HepG2 (cell line): Measurements from ENCODE around the gene GALNT18. TPM values are rescaled to one million over a fixed set of nuclear protein-coding genes. Genes with fewer than 3 reads are reported as not detected.

Source experiments
- ATAC-seq: fragments of 200-7000 bp; cut with Tn5 transposase; 3 replicates; pipeline ENCODE4 v1.9.1; 2020; ENCODE audit warnings: mild to moderate bottlenecking, moderate library complexity
- BruUV-seq: library from RNA; stranded (reverse); fragments of 400-500 nt; replicated peaks from 2 replicates; lab custom pipeline; 2021; lab: Mats Ljungman, UMichigan
- CTCF ChIA-PET: fragments of 300-600 bp; formaldehyde crosslinking; extraction: SDS; loops from one replicate; lab custom pipeline; 2021; ENCODE audit warnings: low total read pairs, inconsistent platforms, low intra/inter-chr PET ratio; lab: Yijun Ruan, JAX
- POLR2A ChIA-PET: fragments of 350-600 bp; sonication (Branson Sonifier 250); formaldehyde crosslinking; loops from one replicate; lab custom pipeline; 2020; ENCODE audit warnings: antibody characterized with exemption, inconsistent platforms; lab: Yijun Ruan, JAX
- DNase-seq: peaks from one replicate; pipeline ENCODE4 v3.0.0-alpha.2; 2015; ENCODE audit warnings: low spot score
- FAIRE-seq: peaks from 3 replicates; lab custom pipeline; 2011; peaks lifted over from hg19 to GRCh38; lab: Jason Lieb, UNC
- H2AFZ ChIP-seq: one replicate; pipeline ENCODE4 v1.6.1; 2011; ENCODE audit warnings: low read length, inconsistent platforms
- H3K27ac ChIP-seq: fragments of 300-600 bp; 3 replicates; pipeline ENCODE4 v1.8.0; 2011; ENCODE audit warnings: mixed run types, mild to moderate bottlenecking, mixed read lengths, low read length, inconsistent platforms; ENCODE audit not compliant: insufficient read depth; ENCODE audit errors: extremely low read length
- H3K27me3 ChIP-seq, 2 experiments: fragments of 200-600 bp in 1 of 2; 2 replicates in 1 of 2; 3 replicates in 1 of 2; pipeline versions ENCODE4 v1.6.0 to v1.8.0; 2011; ENCODE audit warnings: low read length in 2 of 2, mild to moderate bottlenecking in 2 of 2, moderate library complexity in 2 of 2, inconsistent platforms in 1 of 2; ENCODE audit not compliant: insufficient read depth in 2 of 2, control insufficient read depth in 1 of 2
- H3K36me3 ChIP-seq, 2 experiments: fragments of 200-600 bp in 1 of 2; replicated peaks in 1 of 2; 2 replicates in 1 of 2; 3 replicates in 1 of 2; pipeline versions ENCODE4 v1.5.1 to v1.8.0; 2011; ENCODE audit warnings: low read length in 2 of 2, inconsistent platforms in 1 of 2; ENCODE audit not compliant: insufficient read depth in 2 of 2, control insufficient read depth in 1 of 2
- H3K4me1 ChIP-seq: 2 replicates; pipeline ENCODE4 v1.5.1; 2012; ENCODE audit warnings: low read length, inconsistent platforms; ENCODE audit not compliant: insufficient read depth
- H3K4me2 ChIP-seq: 2 replicates; pipeline ENCODE4 v1.6.0; 2011; ENCODE audit warnings: low read depth, low read length, inconsistent platforms
- H3K4me3 ChIP-seq, 3 experiments: fragments of 200-600 bp in 1 of 3; sonication (generic), shearing (Covaris generic) in 1 of 3; replicated peaks in 1 of 3; 2 replicates each; pipeline ENCODE4 v1.5.1; 2011 to 2016; ENCODE audit warnings: low read length in 3 of 3, inconsistent platforms in 2 of 3, low read depth in 2 of 3, mild to moderate bottlenecking in 2 of 3, control low read depth in 1 of 3, mixed read lengths in 1 of 3; ENCODE audit not compliant: insufficient read depth in 1 of 3
- H3K79me2 ChIP-seq: one replicate; pipeline ENCODE4 v1.6.1; 2011; ENCODE audit warnings: low read length, inconsistent platforms; ENCODE audit not compliant: insufficient read depth
- H3K9ac ChIP-seq: 2 replicates; pipeline ENCODE4 v1.6.0; 2011; ENCODE audit warnings: mild to moderate bottlenecking, low read depth, low read length, inconsistent platforms; ENCODE audit not compliant: insufficient read depth
- H3K9me3 ChIP-seq: 2 replicates; pipeline ENCODE4 v1.5.1; 2012; ENCODE audit warnings: mild to moderate bottlenecking, low read length
- H4K20me1 ChIP-seq: 2 replicates; pipeline ENCODE4 v1.6.0; 2011; ENCODE audit warnings: inconsistent platforms, mild to moderate bottlenecking, low read length, moderate library complexity; ENCODE audit not compliant: insufficient read depth
- CREBL2 ChIP-seq: sonication (generic); formaldehyde crosslinking; IDR thresholded peaks from 2 replicates; pipeline ENCODE4 v1.8.1; 2023; ENCODE audit warnings: missing genetic modification reagents, mild to moderate bottlenecking, borderline replicate concordance
- ESRRA ChIP-seq: sonication (generic); formaldehyde crosslinking; IDR thresholded peaks from 2 replicates; pipeline ENCODE4 v1.5.1; 2020; ENCODE audit warnings: mild to moderate bottlenecking, low read depth, missing genetic modification reagents
- FOXM1 ChIP-seq: sonication (generic); formaldehyde crosslinking; IDR thresholded peaks from 2 replicates; pipeline ENCODE4 v1.5.0; 2020; ENCODE audit warnings: missing genetic modification reagents
- IRX3 ChIP-seq: sonication (generic); formaldehyde crosslinking; IDR thresholded peaks from 2 replicates; pipeline ENCODE4 v1.8.1; 2023; ENCODE audit warnings: mild to moderate bottlenecking, low read depth, missing genetic modification reagents, borderline replicate concordance
- MYPOP ChIP-seq: sonication (generic); formaldehyde crosslinking; IDR thresholded peaks from 2 replicates; pipeline ENCODE4 v1.8.1; 2023; ENCODE audit warnings: mild to moderate bottlenecking, moderate library complexity, missing genetic modification reagents
- NKX3-1 ChIP-seq: sonication (generic); formaldehyde crosslinking; IDR thresholded peaks from 2 replicates; pipeline ENCODE4 v1.5.0; 2020; ENCODE audit warnings: missing genetic modification reagents
- POLR2G ChIP-seq: fragments of 200-400 bp; formaldehyde crosslinking; IDR thresholded peaks from 2 replicates; pipeline ENCODE4 v1.6.1; 2018; ENCODE audit warnings: mild to moderate bottlenecking, low read depth, low read length, moderate library complexity
- PRDM10 ChIP-seq: sonication (generic); formaldehyde crosslinking; IDR thresholded peaks from 2 replicates; pipeline ENCODE4 v1.4.0; 2020; ENCODE audit warnings: low read depth, missing genetic modification reagents
- TFAP4 ChIP-seq: sonication (generic); IDR thresholded peaks from 2 replicates; pipeline ENCODE4 v1.6.1; 2016; ENCODE audit warnings: low read depth, borderline replicate concordance
- ZC3H4 ChIP-seq: sonication (generic); formaldehyde crosslinking; IDR thresholded peaks from 2 replicates; pipeline ENCODE4 v1.4.0; 2020; ENCODE audit warnings: missing genetic modification reagents, borderline replicate concordance
- ZNF18 ChIP-seq: sonication (generic); formaldehyde crosslinking; IDR thresholded peaks from 2 replicates; pipeline ENCODE4 v1.8.0; 2022; ENCODE audit warnings: mild to moderate bottlenecking, missing genetic modification reagents; ENCODE audit not compliant: insufficient replicate concordance
- ZNF430 ChIP-seq: sonication (generic); formaldehyde crosslinking; IDR thresholded peaks from 2 replicates; pipeline ENCODE4 v1.9.0; 2021; ENCODE audit warnings: mild to moderate bottlenecking, missing genetic modification reagents
- ZNF597 ChIP-seq: sonication (generic); formaldehyde crosslinking; IDR thresholded peaks from 2 replicates; pipeline ENCODE4 v1.5.0; 2020; ENCODE audit warnings: missing genetic modification reagents
- ZNF652 ChIP-seq: IDR thresholded peaks from 2 replicates; pipeline ENCODE4 v1.6.1; 2016; ENCODE audit warnings: low read depth, borderline replicate concordance
- ZNF75D ChIP-seq: sonication (generic); formaldehyde crosslinking; IDR thresholded peaks from 2 replicates; pipeline ENCODE4 v1.8.1; 2023; ENCODE audit warnings: missing genetic modification reagents, mild to moderate bottlenecking, borderline replicate concordance
- WGBS: methylation state at CpG from one replicate; pipeline ENCODE4 v1.1.6; 2017; ENCODE audit warnings: low lambda C conversion rate; 5-methylcytosine and 5-hydroxymethylcytosine counted together
- in situ Hi-C: cut with HindIII; loops from 2 replicates; pipeline ENCODE4 v1.10.0; 2017; ENCODE audit warnings: low pct_unique_long_range_greater_than_20kb; ENCODE audit not compliant: extremely low pct_ligation_motif_present
- intact Hi-C: fragments of 100-400 bp; cut with micrococcal nuclease; formaldehyde crosslinking; loops from one replicate; pipeline ENCODE4 v1.10.0; 2022; ENCODE audit not compliant: unreplicated experiment
- polyA plus RNA-seq, 8 experiments: library from polyadenylated mRNA; depleted of rRNA in 3 of 8; stranded (reverse) in 7 of 8; unstranded in 1 of 8; fragments of >200 nt; fragmentation: Illumina TruSeq in 4 of 8; extraction: Trizol in 4 of 8; gene quantifications; 2 replicates each; pipeline versions ENCODE4 v1.2.1 to v1.2.3, GENCODE V29; 2011 to 2016; ENCODE audit warnings: low read depth in 4 of 8, missing spikeins in 1 of 8, mixed read lengths in 1 of 8; ENCODE audit not compliant: insufficient read depth in 1 of 8
- total RNA-seq, 5 experiments: library from RNA; depleted of rRNA; stranded (reverse); fragments of >200 nt; fragmentation: Illumina TruSeq; extraction: Trizol; gene quantifications; 2 replicates each; pipeline ENCODE4 v1.2.3, GENCODE V29; 2016; ENCODE audit warnings: low read depth in 1 of 5

GALNT18 gene
- total and polyA plus RNA-seq, 2 of the 13 experiments (the other 11 are each of a cell fraction or from before 2014, with no cell fraction given) = 0.11 TPM; not detected in 1

- TF ChIP-seq PRDM10 (CRISPR knock-in tag) (no peak), ZC3H4 (CRISPR knock-in tag) (no peak), POLR2G (no peak)
These were observed 163.8 kb downstream of the GALNT18 start (continued) for GRCh38 chr11:11458001-11458400.

GRCh38 chr11:11456866-11457265, 164.9 kb downstream of the GALNT18 start:
- H3K36me3 ChIP-seq = no peaks in the 10 kb centered on the region
- WGBS = 0% methylated on average over 1 of the region's 3 CpGs
- no peaks in the 10 kb centered on the region for H3K79me2 ChIP-seq
- in situ Hi-C loops (no loop called here), intact Hi-C loops (no loop called here)
- H4K20me1 ChIP-seq = no peaks in the 10 kb centered on the region
- no peak overlapping the region for H3K9ac ChIP-seq
- BruUV-seq = no TSS peak
- POLR2A ChIA-PET = no interaction called here
- H3K9me3 ChIP-seq = no peaks in the 10 kb centered on the region
- DNase-seq = no peak
- no peak for ATAC-seq
- CTCF ChIA-PET = no interaction called here
- no peak overlapping the region for H3K27ac ChIP-seq
- H2AFZ ChIP-seq = no peak overlapping the region
- peaks cover 4% of the 10 kb centered on the region for H3K4me1 ChIP-seq
- FAIRE-seq = no peak
- no peak overlapping the region for H3K4me2 ChIP-seq
- peaks cover 0 to 17% of the 10 kb centered on the region in 2 experiments; a peak in 2 of 5 replicates for H3K27me3 ChIP-seq
- H3K4me3 ChIP-seq = no peak overlapping the region
- TF ChIP-seq ZNF75D (CRISPR knock-in tag) (no peak), TFAP4 (no peak), IRX3 (CRISPR knock-in tag) (no peak), ZNF652 (CRISPR knock-in tag) (no peak), ZNF18 (CRISPR knock-in tag) (no peak), FOXM1 (CRISPR knock-in tag) (no peak), ZNF597 (CRISPR knock-in tag) (no peak), CREBL2 (no peak), ESRRA (CRISPR knock-in tag) (no peak), NKX3-1 (CRISPR knock-in tag) (no peak), ZNF430 (CRISPR knock-in tag) (no peak), MYPOP (no peak)
